ENCODE data around the gene CCDC146.
"Not testable (repeated sequence)": the region's sequence is repeated elsewhere in the genome, so short reads cannot be mapped to it uniquely, and the experiment has no call there.

GRCh38 chr7:77128582-77129410, 6.4 kb downstream of the CCDC146 start:
- TF ChIP-seq CTCF, POLR2A (IDR thresholded peaks at IDR 0.05): not testable (repeated sequence)

Measured in right lobe of liver (tissue), 4 donors.